ENCODE data around the gene PLA2G4C. TPM values are rescaled to one million over a fixed set of nuclear protein-coding genes. Genes with fewer than 3 reads are reported as not detected.
"Not testable (repeated sequence)": the region's sequence is repeated elsewhere in the genome, so short reads cannot be mapped to it uniquely, and the experiment has no call there.

The PLA2G4C gene
- total and polyA plus RNA-seq, 11 donors = 11.0 to 71.5 (median 39.0) TPM

- no peaks in the 10 kb centered on the region for H3K4me1 ChIP-seq
- intact Hi-C loops (cut with DNase I) = no loop called here
- H3K4me3 ChIP-seq = no peak overlapping the region
- H3K27me3 ChIP-seq = no peaks in the 10 kb centered on the region
- TF ChIP-seq, protein P1, sequence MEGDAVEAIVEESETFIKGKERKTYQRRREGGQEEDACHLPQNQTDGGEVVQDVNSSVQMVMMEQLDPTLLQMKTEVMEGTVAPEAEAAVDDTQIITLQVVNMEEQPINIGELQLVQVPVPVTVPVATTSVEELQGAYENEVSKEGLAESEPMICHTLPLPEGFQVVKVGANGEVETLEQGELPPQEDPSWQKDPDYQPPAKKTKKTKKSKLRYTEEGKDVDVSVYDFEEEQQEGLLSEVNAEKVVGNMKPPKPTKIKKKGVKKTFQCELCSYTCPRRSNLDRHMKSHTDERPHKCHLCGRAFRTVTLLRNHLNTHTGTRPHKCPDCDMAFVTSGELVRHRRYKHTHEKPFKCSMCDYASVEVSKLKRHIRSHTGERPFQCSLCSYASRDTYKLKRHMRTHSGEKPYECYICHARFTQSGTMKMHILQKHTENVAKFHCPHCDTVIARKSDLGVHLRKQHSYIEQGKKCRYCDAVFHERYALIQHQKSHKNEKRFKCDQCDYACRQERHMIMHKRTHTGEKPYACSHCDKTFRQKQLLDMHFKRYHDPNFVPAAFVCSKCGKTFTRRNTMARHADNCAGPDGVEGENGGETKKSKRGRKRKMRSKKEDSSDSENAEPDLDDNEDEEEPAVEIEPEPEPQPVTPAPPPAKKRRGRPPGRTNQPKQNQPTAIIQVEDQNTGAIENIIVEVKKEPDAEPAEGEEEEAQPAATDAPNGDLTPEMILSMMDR (IDR thresholded peaks at IDR 0.05) = no peak
- TF ChIP-seq POLR2A (IDR thresholded peaks at IDR 0.05) = no peak
- ATAC-seq = no peak
- peaks cover 0 to 10% (median 0%) of the 10 kb centered on the region in 12 donors for H3K9me3 ChIP-seq
- H3K36me3 ChIP-seq = peaks cover 0 to 36% (median 31%) of the 10 kb centered on the region in 9 donors
- WGBS, 4 donors = 68 to 87% (median 71%) methylated on average over 4 to 5 of the region's 5 CpGs
- H3K27ac ChIP-seq = no peak overlapping the region
- DNase-seq = no peak
Measured at GRCh38 chr19:48090281-48090802, 20.3 kb downstream of the PLA2G4C start.

DNA sequence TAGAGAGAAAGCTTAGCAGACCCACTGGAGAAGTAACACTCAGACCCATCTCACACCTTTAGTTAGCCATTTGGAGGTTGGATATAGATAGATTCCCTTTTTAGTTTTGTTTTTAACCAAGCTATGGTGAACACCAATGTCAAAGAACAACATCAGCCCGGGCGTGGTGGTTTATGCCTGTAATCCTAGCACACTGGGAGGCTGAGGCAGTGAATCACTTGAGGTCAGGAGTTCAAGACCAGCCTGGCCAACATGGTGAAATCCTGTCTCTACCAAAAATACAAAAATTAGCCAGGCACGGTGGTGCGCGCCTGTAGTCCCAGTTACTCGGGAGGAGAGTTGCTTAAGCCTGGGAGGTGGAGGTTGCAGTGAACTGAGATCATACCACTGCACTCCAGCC lies 21.6 kb downstream of the PLA2G4C start:
- H3K9me3 ChIP-seq; H3K27ac ChIP-seq; H3K4me1 ChIP-seq; ATAC-seq; H3K27me3 ChIP-seq; H3K4me3 ChIP-seq; DNase-seq; intact Hi-C loops (cut with DNase I): not testable (repeated sequence)
- peaks cover 0 to 29% (median 18%) of the 10 kb centered on the region in 9 donors for H3K36me3 ChIP-seq
- 92 to 97% (median 95%) methylated on average over 6 of the region's 6 CpGs for WGBS, 4 donors

DNA sequence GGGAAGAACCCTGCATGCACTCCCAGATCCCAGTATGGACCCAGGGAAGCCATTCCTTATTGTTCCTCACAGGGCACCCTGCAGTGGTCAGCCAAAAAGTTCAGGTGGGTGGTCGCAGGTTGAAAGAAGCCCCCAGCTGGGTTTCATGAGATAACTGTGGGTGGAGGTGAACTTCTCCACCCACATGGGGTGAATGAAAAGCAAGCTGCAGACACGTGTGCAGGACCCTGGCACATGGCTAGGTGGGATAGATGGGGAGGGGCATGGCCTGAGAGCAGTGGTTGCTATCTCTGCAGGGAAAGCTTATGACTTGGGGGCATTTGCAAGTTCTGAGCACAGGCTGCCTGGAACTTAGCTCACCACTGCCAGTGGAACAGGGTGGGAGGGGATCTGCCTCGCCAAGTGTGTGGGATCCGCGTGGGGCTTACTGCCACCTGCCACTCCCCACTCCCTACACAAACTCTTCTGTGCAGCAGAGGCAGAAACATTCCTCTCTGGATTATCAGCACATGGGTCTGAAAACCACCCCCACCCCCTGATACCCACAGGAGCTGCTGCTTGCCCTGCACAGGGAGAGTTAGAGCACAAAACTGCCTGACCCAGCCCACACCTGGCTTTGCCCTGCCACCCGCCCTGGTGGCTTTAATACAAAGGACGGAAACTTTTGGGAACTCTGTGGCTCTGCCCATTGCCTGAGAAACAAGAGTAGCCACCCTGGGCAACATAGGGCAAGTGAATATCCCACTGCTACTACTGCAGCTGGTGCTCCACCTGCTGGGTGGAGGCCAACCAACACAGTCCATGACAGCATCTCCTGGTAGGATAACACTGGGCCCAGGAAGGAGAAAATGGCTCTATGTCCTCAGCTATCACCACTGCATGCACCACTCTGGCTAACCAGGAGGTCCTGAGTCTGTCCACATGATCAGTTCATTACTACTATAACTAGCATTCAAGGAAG lies 24.4 kb downstream of the PLA2G4C start:
- Histone ChIP-seq H3K4me1 (no peaks in the 10 kb centered on the region), H3K9me3 (no peaks in the 10 kb centered on the region), H3K4me3 (no peak overlapping the region), H3K27me3 (no peaks in the 10 kb centered on the region), H3K36me3 (peaks cover 0 to 13% (median 4%) of the 10 kb centered on the region in 9 donors), H3K27ac (no peak overlapping the region)
- intact Hi-C loops (cut with DNase I) = no loop called here
- TF ChIP-seq, protein P1 (IDR thresholded peaks at IDR 0.05) = no peak
- TF ChIP-seq POLR2A (IDR thresholded peaks at IDR 0.05) = no peak
- no peak for DNase-seq
- 93 to 99% (median 95%) methylated on average over 6 to 7 of the region's 7 CpGs for WGBS, 4 donors
- no peak for ATAC-seq

GRCh38 chr19:48085076-48085475 lies 25.5 kb downstream of the PLA2G4C start:
- WGBS, 4 donors = 72 to 89% (median 78%) methylated on average over 3 of the region's 3 CpGs
- no peak for DNase-seq
- Histone ChIP-seq H3K27me3 (no peaks in the 10 kb centered on the region), H3K4me1 (no peaks in the 10 kb centered on the region), H3K9me3 (no peaks in the 10 kb centered on the region), H3K27ac (no peak overlapping the region), H3K36me3 (peaks cover 0 to 13% (median 4%) of the 10 kb centered on the region in 9 donors), H3K4me3 (no peak overlapping the region)
- TF ChIP-seq, protein P1 (IDR thresholded peaks at IDR 0.05) = no peak
- no peak for TF ChIP-seq POLR2A (IDR thresholded peaks at IDR 0.05)
- ATAC-seq = no peak
- intact Hi-C loops (cut with DNase I) = no loop called here
